ENCODE data around the gene GRIK3.

DNA sequence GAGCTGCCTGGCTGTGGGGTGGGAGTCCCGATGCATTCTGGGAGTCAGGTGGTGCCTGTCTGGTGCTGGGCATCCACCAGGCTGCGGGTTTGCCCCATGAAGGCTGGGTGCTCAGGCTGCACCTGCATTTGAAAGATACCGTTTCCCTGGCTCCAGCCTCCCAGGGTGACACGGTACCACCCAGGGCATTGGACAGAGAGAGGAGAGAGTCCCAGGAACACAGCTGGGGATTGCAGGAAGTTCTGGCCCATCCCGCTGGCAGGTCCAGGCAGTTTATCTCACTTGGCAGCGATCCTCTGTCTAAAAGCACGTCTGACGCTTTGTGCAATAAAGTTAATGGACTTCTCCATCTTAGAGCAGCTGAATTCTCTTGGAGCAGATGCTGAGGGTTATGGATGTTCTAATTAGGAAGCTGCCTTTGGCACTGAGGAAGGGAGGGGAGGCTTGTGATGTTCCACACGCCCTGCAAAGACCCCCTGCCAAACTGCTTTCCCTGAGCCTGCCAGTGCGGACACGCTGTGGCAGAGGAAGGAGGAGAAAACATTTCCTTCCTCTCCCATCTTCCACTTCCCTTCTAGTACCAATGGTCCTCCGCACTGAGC is 246.9 kb downstream of the GRIK3 start:
- TF ChIP-seq FOXM1 (IDR thresholded peaks at IDR 0.05; ENCODE audit: borderline replicate concordance): no peak
- no peak for TF ChIP-seq BHLHE40 (IDR thresholded peaks at IDR 0.05; ENCODE audit: borderline replicate concordance)
- TF ChIP-seq NFRKB (IDR thresholded peaks at IDR 0.05): no peak
- TF ChIP-seq LEF1 (IDR thresholded peaks at IDR 0.05; ENCODE audit: borderline replicate concordance): no peak
- TF ChIP-seq FOXK2 (IDR thresholded peaks at IDR 0.05): no peak
- TF ChIP-seq FOXA1 (IDR thresholded peaks at IDR 0.05): no peak
- TF ChIP-seq, protein P1, sequence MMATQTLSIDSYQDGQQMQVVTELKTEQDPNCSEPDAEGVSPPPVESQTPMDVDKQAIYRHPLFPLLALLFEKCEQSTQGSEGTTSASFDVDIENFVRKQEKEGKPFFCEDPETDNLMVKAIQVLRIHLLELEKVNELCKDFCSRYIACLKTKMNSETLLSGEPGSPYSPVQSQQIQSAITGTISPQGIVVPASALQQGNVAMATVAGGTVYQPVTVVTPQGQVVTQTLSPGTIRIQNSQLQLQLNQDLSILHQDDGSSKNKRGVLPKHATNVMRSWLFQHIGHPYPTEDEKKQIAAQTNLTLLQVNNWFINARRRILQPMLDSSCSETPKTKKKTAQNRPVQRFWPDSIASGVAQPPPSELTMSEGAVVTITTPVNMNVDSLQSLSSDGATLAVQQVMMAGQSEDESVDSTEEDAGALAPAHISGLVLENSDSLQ (IDR thresholded peaks at IDR 0.05): no peak
- TF ChIP-seq SUZ12 (IDR thresholded peaks at IDR 0.05): no peak
- no peak for TF ChIP-seq CTBP1 (IDR thresholded peaks at IDR 0.05; ENCODE audit: borderline replicate concordance)
- no peak for TF ChIP-seq SP1 (IDR thresholded peaks at IDR 0.05)
- TF ChIP-seq ZNF384 (IDR thresholded peaks at IDR 0.05): no peak
- no peak for TF ChIP-seq ELF4 (IDR thresholded peaks at IDR 0.05)
- TF ChIP-seq ARNT (IDR thresholded peaks at IDR 0.05): no peak
- no peak for TF ChIP-seq HDGF (IDR thresholded peaks at IDR 0.05; ENCODE audit: borderline replicate concordance)

All from HEK293T (cell line).